CD4-positive, alpha-beta T cell treated with Interleukin-15 for 4 hours (primary cell): Measurements from ENCODE around the gene USF3.

Experiments
- DNase-seq: peaks from one replicate; pipeline ENCODE4 v3.0.0-alpha.2; 2020; ENCODE audit warnings: low spot score

USF3 gene

GRCh38 chr3:113606539-113607218, 89.8 kb downstream of the USF3 start:
- DNase-seq = peak; percentile 28

DNA sequence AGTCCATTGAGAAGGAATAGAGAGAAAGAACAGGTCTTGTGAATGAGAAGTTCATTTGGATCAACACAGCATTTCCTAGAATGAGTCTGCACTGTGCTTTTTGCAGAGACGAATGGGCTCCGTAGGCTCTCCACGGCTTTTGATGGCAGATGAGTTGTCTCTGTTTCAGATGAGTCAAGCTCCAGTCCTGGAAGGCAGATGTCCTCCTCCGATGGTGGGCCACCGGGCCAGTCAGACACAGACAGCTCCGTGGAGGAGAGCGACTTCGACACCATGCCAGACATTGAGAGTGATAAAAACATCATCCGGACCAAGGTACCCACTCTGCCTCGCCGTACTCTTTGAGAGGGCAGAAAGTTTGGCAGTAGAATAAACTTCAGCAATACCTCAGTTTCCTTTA, 93.6 kb downstream of the USF3 start:
- DNase-seq = no peak

GRCh38 chr3:113602256-113602655, 94.2 kb downstream of the USF3 start:
- no peak for DNase-seq

- DNase-seq = no peak
Observed at GRCh38 chr3:113601240-113601639, 95.2 kb downstream of the USF3 start.

GRCh38 chr3:113600418-113601182, 95.8 kb downstream of the USF3 start:
- DNase-seq = no peak
